Fibroblast of skin of left quadriceps (primary cell): ENCODE measurements around the gene GAREM1.
A peak's percentile ranks its signal among the peaks of the same experiment; 100 is the strongest.
"Not testable (repeated sequence)": the region's sequence is repeated elsewhere in the genome, so short reads cannot be mapped to it uniquely, and the experiment has no call there.

Source experiments
- DNase-seq, 2 experiments: peaks; one replicate each; pipeline ENCODE4 v3.0.0-alpha.2; 2013; ENCODE audit warnings: low read depth in 2 of 2

GAREM1 gene

DNA sequence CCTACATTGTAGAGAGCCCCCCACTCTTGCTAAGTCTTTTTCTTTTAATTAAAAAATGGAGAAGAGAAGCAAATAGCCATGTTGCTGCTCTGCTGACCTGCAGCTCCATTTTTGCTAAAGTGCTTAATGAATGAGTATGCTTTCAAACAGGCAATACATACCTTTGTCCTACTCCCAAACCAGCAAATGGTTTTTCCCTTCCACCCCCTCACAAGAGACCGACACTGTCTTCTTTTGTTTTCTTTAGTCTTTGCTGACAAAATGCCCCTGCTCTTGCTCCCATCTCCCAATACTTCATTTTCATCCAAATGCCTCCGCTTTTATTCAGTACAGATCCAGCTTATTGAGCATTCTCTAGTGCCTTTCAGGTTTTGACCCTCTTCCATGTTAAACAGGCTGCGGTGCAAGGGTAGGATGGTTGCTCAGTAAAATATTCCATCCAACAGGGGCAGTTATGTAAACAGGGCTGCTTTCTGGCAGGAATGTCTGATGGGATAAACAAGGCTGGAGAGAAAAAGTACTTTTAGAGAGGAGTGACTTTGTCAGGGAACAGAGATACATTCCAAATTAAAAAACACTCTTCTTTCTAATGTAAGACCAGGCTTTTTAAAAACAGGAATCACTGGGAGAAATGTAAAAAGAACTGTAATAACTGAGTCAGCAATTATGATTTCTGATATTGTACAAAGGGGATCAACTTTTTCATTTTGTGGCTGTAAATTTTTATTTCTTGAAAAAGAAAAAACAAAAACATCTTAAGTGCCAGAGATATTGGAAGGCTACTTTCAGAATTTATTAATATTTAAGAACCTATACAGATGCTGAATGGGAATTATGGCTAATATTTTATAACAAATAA is 144.0 kb downstream of the GAREM1 start:
- no peak for DNase-seq

DNA sequence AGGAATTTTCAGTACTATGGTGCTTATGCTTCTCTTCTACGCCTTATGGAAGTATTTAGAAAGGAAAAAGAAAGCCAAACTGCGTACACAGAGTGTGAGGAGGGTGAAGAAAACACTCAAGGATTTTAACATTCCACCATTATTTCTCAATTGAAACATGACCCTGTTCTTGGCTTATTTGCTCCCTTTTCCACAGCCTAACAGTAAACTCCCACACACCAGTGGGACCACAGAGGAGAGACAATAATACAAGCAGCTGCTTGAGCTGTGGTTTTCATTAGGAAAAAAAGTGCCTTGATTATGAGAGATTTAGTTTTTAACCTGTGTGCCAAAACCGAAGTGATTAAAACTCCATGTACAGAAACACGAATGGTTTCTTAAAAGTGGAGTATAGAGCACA is 146.5 kb downstream of the GAREM1 start:
- peak in 1 of 2 experiments; percentile 19 for DNase-seq

DNA sequence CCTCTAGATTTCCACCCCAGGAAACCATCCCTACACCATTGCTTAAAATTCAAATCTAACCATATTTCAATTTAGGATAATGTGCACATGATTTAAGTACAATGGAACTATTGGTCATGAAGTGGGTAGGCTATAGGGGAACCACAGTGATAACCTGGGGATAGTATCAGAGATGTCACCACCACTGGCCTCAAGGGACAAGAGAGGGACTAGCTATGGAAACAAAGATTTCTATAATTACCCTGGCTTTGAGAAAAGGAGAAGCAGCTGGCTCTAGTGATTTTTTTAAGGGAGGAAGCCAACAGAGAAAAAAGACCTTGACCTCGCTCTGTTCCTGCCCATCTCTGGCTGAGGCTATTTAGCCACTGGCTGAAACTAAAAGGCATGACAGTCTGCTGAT is 148.9 kb downstream of the GAREM1 start:
- DNase-seq = no peak

- DNase-seq = no peak
Measured at GRCh38 chr18:32319084-32319483, 151.6 kb downstream of the GAREM1 start.

GRCh38 chr18:32318581-32318980 is 152.1 kb downstream of the GAREM1 start:
- DNase-seq = no peak

DNA sequence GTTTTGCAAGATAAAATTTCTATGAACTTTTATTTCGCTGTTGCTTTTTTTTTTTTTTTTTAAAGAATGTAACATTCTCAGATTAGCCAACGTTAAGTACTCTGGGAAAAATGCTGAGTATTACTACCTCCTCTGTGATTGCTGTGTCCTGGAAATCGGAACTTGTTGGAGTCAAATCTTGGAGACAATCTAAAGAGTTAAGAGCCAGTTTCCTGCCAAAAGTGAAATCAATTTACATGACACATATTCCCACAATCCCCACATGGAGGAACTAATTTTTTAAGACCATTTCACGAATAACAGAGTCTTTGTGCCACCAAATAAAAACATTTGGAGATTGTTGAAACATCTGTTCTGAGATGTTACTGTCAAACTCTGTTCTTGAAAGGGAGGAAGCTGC is 153.0 kb downstream of the GAREM1 start:
- DNase-seq = peak; percentile 45 to 46

DNA sequence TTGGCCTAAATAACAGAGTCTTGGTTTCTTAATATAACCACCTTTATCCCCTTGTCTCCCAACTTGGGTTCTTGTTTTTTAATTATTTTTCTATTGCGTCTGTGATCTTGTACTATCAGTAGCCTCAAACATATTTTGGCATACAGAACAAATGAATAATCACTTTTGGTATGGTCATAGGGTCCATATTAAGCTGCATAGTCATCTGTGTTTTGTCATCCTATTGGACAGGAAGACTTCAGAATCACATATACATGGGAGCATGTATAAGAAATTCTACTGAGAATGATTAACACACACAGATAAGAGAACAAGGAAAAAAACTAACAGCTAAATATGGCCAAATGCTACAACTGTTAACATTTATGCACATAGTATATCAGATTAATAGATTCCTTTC is 154.8 kb downstream of the GAREM1 start:
- no peak for DNase-seq

- DNase-seq = no peak
Measured at GRCh38 chr18:32310774-32311173, 159.9 kb downstream of the GAREM1 start.

DNA sequence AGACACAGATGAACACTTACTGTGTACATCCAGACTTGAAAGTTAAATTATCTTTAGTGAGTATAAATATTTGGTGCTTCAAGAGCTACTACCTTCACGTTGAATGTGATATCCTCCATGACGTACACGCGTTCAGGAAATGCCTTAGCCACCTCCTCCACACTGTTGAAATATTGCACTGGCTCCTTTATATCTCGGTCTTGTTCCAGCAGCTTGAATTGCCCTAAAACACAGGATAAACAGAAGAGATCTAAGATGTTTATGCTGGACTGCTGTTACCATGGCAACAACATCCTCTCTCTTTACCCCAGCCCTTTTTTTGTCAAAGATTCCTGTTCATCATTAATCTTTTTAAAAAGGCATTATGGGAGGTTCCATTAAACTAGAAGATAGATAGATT is 160.6 kb downstream of the GAREM1 start:
- DNase-seq = no peak

- DNase-seq = peak in 1 of 2 experiments; percentile 42
Measured at GRCh38 chr18:32308493-32309120, 162.1 kb downstream of the GAREM1 start.

DNA sequence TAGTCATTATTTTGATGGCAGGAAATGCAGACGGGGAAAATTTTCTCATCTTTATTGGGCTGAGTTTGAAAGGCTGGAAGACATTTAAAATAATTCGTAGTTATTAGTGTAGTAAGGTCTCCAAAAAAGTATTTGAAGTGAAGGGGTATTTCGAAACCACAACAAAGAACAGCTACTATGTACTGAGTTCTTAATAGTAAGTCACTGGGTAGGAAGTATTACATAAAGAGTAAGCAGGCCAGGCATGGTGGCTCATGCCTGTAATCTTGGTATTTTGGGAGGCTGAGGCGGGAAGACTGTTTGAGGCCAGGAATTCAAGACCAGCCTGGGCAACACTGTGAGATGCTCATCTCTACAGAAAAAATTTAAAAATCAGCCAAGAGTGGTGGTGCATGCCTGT is 167.3 kb downstream of the GAREM1 start:
- DNase-seq = no peak

GRCh38 chr18:32302806-32303205 is 167.9 kb downstream of the GAREM1 start:
- no peak for DNase-seq

GRCh38 chr18:32301976-32302743 is 168.5 kb downstream of the GAREM1 start:
- peak; percentile 66 to 69 for DNase-seq

DNA sequence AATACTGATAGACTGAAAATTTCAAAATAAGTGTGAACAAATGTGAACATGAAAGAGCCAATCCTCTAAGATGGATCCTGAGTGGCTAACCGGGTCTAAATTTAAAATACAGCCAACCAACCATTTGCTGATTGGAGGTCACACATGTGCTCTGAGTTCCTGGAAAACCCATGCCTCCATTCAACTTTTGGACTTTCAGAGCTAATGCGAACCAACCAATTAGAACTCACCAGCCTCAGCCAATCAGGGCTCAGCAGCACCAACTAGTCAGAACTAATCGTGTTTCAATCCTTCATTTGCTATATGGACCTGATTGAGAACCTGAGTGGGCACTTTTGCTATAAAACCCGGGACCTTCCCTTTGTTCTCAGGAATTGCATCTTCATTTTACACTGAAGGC is 169.3 kb downstream of the GAREM1 start:
- no peak for DNase-seq

- DNase-seq = peak; percentile 49 to 55
Measured at GRCh38 chr18:32300914-32301313, 169.8 kb downstream of the GAREM1 start.

DNA sequence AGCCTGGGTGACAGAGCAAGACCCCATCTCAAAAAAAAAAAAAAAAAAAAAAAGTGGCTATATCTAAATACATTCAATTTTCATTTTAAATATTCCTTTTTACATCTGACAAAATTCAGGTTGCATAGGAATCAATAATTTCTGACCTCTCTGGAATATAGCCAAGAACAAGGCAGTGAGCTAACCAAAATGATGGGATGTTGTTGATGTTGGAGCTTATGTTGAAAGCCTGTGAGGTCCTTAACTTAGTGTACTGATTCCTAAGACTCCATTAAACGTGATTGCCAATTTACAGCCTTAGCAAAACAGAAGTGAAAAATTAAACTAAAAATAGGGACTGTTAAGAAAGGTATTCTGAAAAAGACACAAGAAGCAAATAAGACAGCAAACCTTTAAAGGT is 171.2 kb downstream of the GAREM1 start:
- no peak for DNase-seq

- peak; percentile 67 to 73 for DNase-seq
Measured at GRCh38 chr18:32298171-32298667, 172.5 kb downstream of the GAREM1 start.

GRCh38 chr18:32297579-32298170 is 173.0 kb downstream of the GAREM1 start:
- DNase-seq = no peak

DNA sequence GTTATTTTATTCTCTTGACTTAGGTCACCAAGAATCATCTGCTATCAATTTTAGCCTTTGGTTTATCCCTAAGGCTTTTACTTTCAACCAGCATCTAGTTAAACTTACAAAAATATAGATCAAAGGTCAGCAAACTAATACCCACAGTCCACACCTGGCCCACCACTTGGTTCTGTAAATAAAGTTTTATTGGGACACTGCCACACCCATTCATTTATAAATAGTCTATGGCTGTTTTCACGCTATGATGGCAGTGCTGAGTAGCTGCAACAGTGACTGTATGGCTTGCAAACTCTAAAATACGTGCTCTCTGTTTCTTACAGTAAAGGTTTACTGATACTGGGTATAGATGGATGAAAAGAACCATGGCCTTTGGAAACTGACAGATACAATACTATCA is 173.8 kb downstream of the GAREM1 start:
- no peak for DNase-seq

DNA sequence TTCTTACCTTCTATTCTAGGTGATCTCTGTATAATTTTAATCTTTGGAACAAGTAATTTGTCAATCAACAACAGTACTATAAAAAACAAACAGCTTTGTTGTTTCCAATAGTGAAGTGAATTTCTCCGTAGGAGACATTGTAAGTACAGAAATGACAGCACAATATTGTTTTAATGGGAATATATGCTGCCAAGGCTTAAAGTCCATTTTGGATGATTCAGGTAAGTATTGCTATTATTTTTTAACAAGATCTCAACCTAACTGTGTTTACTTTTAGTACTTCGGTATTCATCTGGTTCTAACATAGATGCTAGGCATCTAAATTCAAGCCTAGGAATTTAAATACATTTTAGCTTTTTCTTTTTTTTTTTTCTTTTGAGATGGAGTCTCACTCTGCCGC is 175.1 kb downstream of the GAREM1 start:
- DNase-seq = no peak

- no peak for DNase-seq
Measured at GRCh38 chr18:32293107-32293506, 177.6 kb downstream of the GAREM1 start.

- DNase-seq = not testable (repeated sequence)
Measured at GRCh38 chr18:32291623-32292022, 179.1 kb downstream of the GAREM1 start.
